COLO829 (cell line): ENCODE measurements around the gene PTPRN2.

ENCODE experiments used
- DNase-seq: peaks from one replicate; pipeline ENCODE4 v3.0.0; 2012; ENCODE audit warnings: low spot score

PTPRN2 gene

GRCh38 chr7:157527686-157528085, 1059.9 kb downstream of the PTPRN2 start:
- DNase-seq: no peak

DNA sequence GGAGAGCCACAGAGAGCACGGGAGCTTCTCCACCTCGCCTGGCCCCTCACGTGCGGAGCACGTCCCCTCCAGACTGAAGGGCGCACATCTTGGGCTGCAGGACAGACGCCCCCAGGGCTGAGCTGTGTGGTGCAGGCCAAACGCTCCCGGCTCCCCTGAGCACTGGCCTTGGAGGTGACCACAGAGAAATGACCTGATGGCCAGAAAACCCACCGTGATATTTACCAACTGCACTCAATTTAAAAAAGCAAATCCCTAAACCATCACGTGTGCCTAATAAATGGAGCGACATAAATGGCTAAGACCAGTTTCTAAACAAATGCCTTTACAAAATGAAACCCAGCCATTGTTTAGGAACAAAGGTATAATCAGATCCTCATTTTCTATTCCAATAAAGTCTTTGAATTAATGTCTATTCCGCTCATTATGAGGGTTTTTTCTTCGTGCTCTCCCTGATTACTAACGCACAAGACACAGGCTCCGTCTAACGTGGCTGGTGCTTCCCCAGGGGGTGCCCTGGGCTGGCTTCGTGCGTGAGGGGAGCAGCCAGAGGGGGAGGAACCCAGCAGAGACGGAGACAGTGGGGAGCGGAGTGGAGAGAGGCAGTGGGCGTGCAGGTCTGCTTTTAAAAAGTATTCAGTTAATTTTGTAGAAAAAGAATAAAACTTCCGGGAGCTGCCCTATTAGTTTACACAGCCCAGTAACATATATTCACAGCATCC, 1060.5 kb downstream of the PTPRN2 start:
- no peak for DNase-seq

- DNase-seq: no peak
These were observed 1061.4 kb downstream of the PTPRN2 start for GRCh38 chr7:157526005-157526912.

- DNase-seq: no peak
These were observed 1062.1 kb downstream of the PTPRN2 start for GRCh38 chr7:157525491-157525915.

- DNase-seq: no peak
These were observed 1062.9 kb downstream of the PTPRN2 start for GRCh38 chr7:157524731-157525130.

- DNase-seq: no peak
These were observed 1063.7 kb downstream of the PTPRN2 start for GRCh38 chr7:157523766-157524421.

DNA sequence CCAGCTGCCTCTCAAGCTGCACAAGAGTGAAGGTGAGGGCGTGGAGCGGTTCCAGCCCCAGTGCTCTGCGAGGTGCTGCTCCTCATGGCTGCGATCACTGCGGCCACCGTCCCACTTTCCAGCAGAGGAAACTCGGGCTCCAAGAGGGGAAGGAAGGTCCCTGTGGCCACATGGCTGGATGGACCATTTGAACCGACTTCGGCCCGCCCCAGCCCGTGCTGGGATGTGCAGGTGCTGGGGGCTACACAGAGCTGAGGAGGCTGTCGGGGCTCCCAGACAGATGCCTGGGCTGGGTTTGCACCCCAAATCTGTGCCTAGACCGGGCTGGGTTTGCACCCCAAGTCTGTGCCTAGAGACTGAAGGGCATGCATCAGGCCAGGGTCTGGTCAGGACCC, 1064.3 kb downstream of the PTPRN2 start:
- no peak for DNase-seq

DNA sequence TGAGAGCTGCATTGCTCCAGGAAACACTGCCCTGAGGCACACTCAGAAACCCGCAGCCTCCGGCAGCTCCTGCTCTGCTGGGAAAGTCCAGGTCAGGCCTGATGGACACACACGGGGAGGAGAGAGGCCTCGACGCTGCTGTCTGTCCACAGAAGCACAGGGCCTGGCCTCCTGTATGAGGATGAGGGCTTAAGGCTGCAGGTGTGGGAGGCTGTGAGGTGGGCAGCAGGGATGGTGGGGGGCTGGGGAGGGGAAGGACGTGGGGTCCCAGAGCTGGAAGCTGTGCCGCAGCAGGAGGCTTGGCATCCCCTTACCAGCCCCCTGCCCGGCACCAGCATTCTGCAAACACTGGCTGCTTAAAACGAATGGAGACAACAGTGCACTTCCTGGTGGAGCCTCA, 1064.7 kb downstream of the PTPRN2 start:
- DNase-seq: no peak

- no peak for DNase-seq
These were observed 1065.4 kb downstream of the PTPRN2 start for GRCh38 chr7:157522189-157522588.

DNA sequence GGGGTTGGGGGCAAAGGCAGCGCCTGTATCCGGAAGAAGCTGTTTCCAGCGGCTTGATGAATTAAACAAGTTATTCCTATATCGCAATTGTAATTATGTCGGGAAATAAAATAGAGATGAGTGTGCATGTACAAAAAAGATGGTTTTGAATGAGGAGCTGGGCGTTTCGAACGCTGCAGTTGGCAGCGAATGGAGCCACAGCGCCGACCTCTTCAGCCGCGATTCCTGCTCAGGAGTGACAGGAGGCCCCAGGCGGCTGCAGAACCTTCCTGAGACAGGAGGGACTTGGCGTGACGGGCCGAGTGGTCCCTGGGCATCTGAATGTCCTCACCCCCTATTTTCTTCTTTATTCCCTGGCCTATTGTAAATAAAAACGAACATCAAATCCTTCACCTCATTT, 1065.9 kb downstream of the PTPRN2 start:
- DNase-seq: no peak

GRCh38 chr7:157521061-157521731, 1066.4 kb downstream of the PTPRN2 start:
- no peak for DNase-seq

DNA sequence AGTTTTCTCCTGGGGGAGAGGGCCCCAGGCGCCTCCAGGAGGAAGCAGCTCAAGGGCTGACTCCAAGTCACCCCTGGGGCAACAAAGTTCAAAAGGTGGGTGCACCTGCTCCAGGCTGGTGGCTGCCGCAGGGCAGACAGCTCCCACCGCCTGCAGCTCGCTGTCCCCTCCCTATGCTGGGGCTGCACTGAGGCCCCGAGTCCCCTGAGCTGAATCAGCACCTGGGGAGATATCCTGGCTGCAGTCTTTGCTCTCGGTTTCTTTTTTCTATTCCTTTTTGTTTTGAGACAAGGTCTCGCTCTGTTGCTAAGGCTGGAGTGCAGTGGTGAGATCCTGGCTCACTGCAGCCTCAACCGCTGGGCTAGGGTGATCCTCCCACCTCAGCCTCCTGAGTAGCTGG, 1067.4 kb downstream of the PTPRN2 start:
- DNase-seq: no peak

DNA sequence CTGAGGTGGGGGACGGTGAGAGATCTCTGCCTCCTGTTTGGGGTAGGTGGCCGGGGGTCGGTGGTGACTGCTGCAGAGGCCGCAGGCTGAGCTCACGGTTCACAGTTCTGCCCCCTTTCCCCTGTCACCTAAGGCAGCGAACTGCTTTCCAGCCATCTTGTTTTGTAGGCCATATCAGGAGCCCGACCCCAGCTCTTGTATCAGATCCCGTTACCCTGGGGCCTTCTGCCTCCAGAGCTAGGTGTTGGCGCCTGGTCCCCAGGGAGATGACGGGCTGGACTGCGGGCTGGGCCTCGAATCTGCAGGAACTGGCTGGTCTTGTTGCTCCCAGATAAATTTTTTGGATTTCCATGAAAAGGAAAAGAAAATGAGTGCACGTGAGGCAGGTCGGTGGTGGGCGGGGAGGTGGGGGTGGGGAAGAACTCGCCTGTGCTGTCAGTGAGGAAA, 1067.8 kb downstream of the PTPRN2 start:
- DNase-seq: no peak

GRCh38 chr7:157519246-157519645, 1068.4 kb downstream of the PTPRN2 start:
- DNase-seq: no peak

DNA sequence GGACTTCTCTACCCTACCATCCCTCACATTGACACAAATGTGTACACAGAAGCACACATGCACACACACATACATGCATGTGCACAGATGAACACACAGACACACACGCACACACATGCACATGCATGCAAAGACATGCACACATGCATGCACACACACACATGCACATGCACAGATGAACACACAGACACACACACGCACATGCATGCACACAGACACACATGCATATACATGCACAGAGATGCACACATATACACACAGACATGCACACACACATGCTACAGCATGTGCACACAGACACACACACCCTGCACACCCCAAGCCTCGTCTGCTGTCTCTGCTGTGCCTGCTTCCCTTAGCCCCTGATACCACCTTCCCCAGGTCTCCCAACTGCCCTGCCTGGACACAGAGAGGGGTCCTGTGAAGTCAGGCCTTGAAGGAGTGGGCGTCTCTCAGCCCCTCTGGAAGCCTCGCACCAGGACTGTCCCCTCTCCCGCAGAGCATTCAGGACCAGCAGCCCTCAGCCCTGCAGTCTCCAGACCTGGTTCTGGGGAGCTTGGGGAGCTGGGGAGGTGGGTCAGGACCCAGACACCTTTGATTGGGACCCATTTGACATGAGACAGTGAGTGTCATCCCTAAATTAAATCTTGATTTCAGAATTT, 1069.0 kb downstream of the PTPRN2 start:
- DNase-seq: no peak

- DNase-seq: no peak
These were observed 1069.7 kb downstream of the PTPRN2 start for GRCh38 chr7:157517782-157518513.

DNA sequence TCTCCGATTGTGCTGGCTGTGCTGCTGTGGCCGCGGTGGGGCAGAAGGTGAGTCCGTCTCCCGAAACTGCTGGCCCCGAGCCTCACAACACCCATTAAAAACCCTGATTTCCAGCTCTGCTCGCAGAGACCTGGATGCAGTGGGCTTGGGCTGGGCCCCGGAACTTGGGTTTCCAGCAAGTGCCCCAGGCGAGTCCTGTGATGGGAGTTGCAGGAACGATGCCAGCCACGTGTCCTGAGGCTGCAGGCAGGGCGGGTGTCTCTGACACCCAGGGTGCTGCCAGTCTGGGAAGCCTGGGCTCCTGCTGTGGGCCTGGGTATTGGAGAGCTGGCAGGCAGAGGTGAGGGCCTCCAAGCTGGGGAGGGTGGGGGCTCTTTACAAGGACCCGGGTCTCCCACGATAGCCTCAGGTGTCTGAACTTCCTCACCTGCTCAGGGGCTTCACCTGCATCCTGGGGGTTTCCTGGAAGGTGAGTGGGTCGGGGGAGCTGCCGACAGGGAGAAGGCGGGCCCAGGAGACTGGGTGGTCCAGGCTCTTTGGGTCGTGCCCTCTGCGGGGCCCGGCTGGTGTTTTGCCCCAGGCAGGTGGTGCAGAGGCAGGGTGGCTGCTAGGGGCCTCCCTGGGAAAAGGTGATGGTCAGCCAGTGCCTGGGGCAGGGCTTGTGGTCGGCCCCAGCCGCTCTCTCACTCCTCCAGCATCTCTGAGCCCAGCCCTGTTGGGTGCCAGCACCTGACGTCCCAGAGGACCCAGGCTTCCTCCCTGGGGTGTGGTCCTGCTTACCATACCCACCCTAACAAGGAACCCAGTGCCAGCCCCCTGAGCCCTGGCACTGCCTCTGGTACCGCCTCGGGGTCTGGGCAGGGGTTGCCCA, 1070.5 kb downstream of the PTPRN2 start:
- no peak for DNase-seq

- no peak for DNase-seq
These were observed 1071.3 kb downstream of the PTPRN2 start for GRCh38 chr7:157516311-157516710.

DNA sequence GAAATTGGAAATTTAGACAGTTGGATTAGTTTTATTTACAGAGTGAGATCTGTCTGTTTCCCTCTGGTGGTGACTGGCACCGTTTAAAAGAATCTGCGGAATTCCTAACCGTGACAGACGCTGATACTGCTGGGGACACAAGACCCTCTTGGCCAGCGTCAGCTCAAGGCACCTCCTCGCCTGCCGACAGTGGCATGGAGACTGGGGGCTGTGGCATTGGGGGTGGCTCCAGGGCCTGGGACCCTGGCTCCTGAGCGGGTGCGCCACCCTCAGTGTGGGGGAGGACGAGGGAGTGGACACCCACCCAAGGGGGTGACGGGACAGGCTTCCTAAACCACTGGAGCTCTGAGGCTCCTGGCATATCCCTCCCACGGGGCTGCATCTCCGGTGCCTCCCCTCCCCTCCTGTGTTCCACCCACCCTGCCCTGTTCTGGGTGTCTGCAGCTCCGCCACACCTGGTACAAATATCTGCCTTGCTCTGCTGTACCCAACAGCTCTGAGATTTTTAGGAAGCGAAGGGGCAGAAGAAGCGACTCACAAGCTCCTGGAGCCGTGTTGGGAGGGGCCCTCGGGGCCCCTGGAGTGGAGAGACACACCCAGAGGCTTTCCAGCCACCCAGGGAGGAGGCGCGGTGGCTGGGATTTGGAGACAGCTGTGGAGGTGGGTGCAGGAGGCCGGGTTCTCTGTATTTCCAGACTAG, 1072.1 kb downstream of the PTPRN2 start:
- DNase-seq: no peak
